HEK293 (cell line): ENCODE measurements around the gene NINL.

Experiments used
- CTCF ChIA-PET: fragments of 350-600 bp; formaldehyde crosslinking; extraction: SDS; loops from one replicate; lab custom pipeline; 2021; ENCODE audit warnings: antibody characterized with exemption; lab: Yijun Ruan, JAX
- POLR2A ChIA-PET: fragments of 300-600 bp; formaldehyde crosslinking; extraction: SDS; loops from one replicate; lab custom pipeline; 2020; ENCODE audit warnings: antibody characterized with exemption, inconsistent platforms; lab: Yijun Ruan, JAX
- H3K27ac ChIP-seq: fragments of 200-500 bp; sonication (Bioruptor generic); 2 replicates; pipeline ENCODE4 v1.5.1; 2014; ENCODE audit warnings: low read depth, low read length, control low read depth, inconsistent platforms; ENCODE audit errors: extremely low read depth
- H3K36me3 ChIP-seq, 2 experiments: fragments of 200-500 bp in 1 of 2; sonication (Bioruptor generic) in 1 of 2; 1 replicate in 1 of 2; 2 replicates in 1 of 2; pipeline ENCODE4 v1.5.1; 2014 to 2017; ENCODE audit warnings: inconsistent platforms in 2 of 2, low read length in 2 of 2; ENCODE audit not compliant: control insufficient read depth in 2 of 2, insufficient read depth in 1 of 2
- H3K4me1 ChIP-seq: fragments of 200-500 bp; sonication (Bioruptor generic); 2 replicates; pipeline ENCODE4 v1.5.1; 2014; ENCODE audit warnings: mild to moderate bottlenecking, low read length, inconsistent platforms; ENCODE audit not compliant: control insufficient read depth, insufficient read depth
- H3K4me3 ChIP-seq: 2 replicates; pipeline ENCODE4 v1.5.1; 2011; ENCODE audit warnings: low read depth, mild to moderate bottlenecking, control low read depth, low read length, moderate library complexity
- H3K9me3 ChIP-seq: fragments of 200-500 bp; sonication (Bioruptor generic); 2 replicates; pipeline ENCODE4 v1.5.1; 2014; ENCODE audit warnings: low read depth, low read length, inconsistent platforms; ENCODE audit not compliant: control insufficient read depth, insufficient read depth
- AEBP2 ChIP-seq: fragments of 450-650 bp; formaldehyde crosslinking; IDR thresholded peaks from 2 replicates; pipeline ENCODE4 v1.5.1; 2016; ENCODE audit warnings: missing biosample characterization, missing genetic modification characterization, borderline replicate concordance
- EGR2 ChIP-seq: fragments of 450-650 bp; formaldehyde crosslinking; IDR thresholded peaks from 2 replicates; pipeline ENCODE4 v1.5.1; 2016; ENCODE audit warnings: low read depth, missing biosample characterization, missing genetic modification characterization
- MEIS1 ChIP-seq: sonication (generic); formaldehyde crosslinking; IDR thresholded peaks from 2 replicates; pipeline ENCODE4 v1.8.1; 2022; ENCODE audit warnings: missing genetic modification reagents, mild to moderate bottlenecking, borderline replicate concordance
- MZF1 ChIP-seq: fragments of 450-650 bp; formaldehyde crosslinking; IDR thresholded peaks from 2 replicates; pipeline ENCODE4 v1.5.1; 2017; ENCODE audit warnings: missing biosample characterization, missing genetic modification characterization, borderline replicate concordance
- PBX3 ChIP-seq: sonication (generic); formaldehyde crosslinking; IDR thresholded peaks from 2 replicates; pipeline ENCODE4 v1.8.1; 2022; ENCODE audit warnings: mild to moderate bottlenecking, moderate library complexity, missing genetic modification reagents
- PRDM1 ChIP-seq: fragments of 450-650 bp; formaldehyde crosslinking; IDR thresholded peaks from 2 replicates; pipeline ENCODE4; 2016; ENCODE audit warnings: missing biosample characterization, missing genetic modification characterization
- ZBTB10 ChIP-seq: fragments of 450-650 bp; formaldehyde crosslinking; IDR thresholded peaks from 2 replicates; pipeline ENCODE4 v1.5.1; 2016; ENCODE audit warnings: missing biosample characterization, missing genetic modification characterization
- ZBTB6 ChIP-seq: fragments of 450-650 bp; formaldehyde crosslinking; IDR thresholded peaks from 2 replicates; pipeline ENCODE4 v1.5.1; 2017; ENCODE audit warnings: missing biosample characterization, missing genetic modification characterization
- ZFHX2 ChIP-seq: fragments of 450-650 bp; formaldehyde crosslinking; conservative IDR thresholded peaks from 2 replicates; pipeline ENCODE4 v1.5.1; 2016; ENCODE audit warnings: missing biosample characterization, missing genetic modification characterization
- ZNF10 ChIP-seq: fragments of 450-650 bp; formaldehyde crosslinking; IDR thresholded peaks from 2 replicates; pipeline ENCODE4 v1.5.1; 2017; ENCODE audit warnings: missing biosample characterization, missing genetic modification characterization
- ZNF112 ChIP-seq: fragments of 450-650 bp; formaldehyde crosslinking; IDR thresholded peaks from 2 replicates; pipeline ENCODE4 v1.5.0; 2017; ENCODE audit warnings: missing biosample characterization, missing genetic modification characterization
- ZNF133 ChIP-seq: fragments of 450-650 bp; formaldehyde crosslinking; IDR thresholded peaks from 2 replicates; pipeline ENCODE4 v1.5.1; 2016; ENCODE audit warnings: missing biosample characterization, missing genetic modification characterization
- ZNF138 ChIP-seq: fragments of 450-650 bp; formaldehyde crosslinking; IDR thresholded peaks from 2 replicates; pipeline ENCODE4 v1.5.1; 2016; ENCODE audit warnings: missing biosample characterization, missing genetic modification characterization, borderline replicate concordance
- ZNF175 ChIP-seq: fragments of 450-650 bp; formaldehyde crosslinking; IDR thresholded peaks from 2 replicates; pipeline ENCODE4 v1.5.1; 2016; ENCODE audit warnings: missing biosample characterization, missing genetic modification characterization
- ZNF324 ChIP-seq: fragments of 450-650 bp; formaldehyde crosslinking; IDR thresholded peaks from 2 replicates; pipeline ENCODE4 v1.5.1; 2016; ENCODE audit warnings: missing biosample characterization, missing genetic modification characterization
- ZNF473 ChIP-seq: fragments of 450-650 bp; formaldehyde crosslinking; IDR thresholded peaks from 2 replicates; pipeline ENCODE4 v1.5.1; 2017; ENCODE audit warnings: missing biosample characterization, missing genetic modification characterization
- ZNF777 ChIP-seq: fragments of 450-650 bp; formaldehyde crosslinking; IDR thresholded peaks from 2 replicates; pipeline ENCODE4 v1.5.1; 2017; ENCODE audit warnings: missing biosample characterization, missing genetic modification characterization, borderline replicate concordance
- ZNF791 ChIP-seq: fragments of 450-650 bp; formaldehyde crosslinking; IDR thresholded peaks from 2 replicates; pipeline ENCODE4 v1.5.1; 2016; ENCODE audit warnings: missing biosample characterization, missing genetic modification characterization
- ZSCAN18 ChIP-seq: fragments of 450-650 bp; formaldehyde crosslinking; IDR thresholded peaks from 2 replicates; pipeline ENCODE4 v1.5.1; 2016; ENCODE audit warnings: missing biosample characterization, missing genetic modification characterization
- ZSCAN23 ChIP-seq: fragments of 450-650 bp; formaldehyde crosslinking; IDR thresholded peaks from 2 replicates; pipeline ENCODE4 v1.5.1; 2016; ENCODE audit warnings: missing biosample characterization, missing genetic modification characterization

Gene NINL

GRCh38 chr20:25469558-25469957 is 115.8 kb downstream of the NINL start:
- ChIA-PET CTCF (interaction anchor here (1.3 kb wide), 1 partner anchor 9 kb away, joined by 3 read pairs; no protein-coding TSS in a partner anchor), POLR2A (no interaction called here)
- H3K4me3 ChIP-seq = no peak overlapping the region
- H3K27ac ChIP-seq = no peak overlapping the region
- TF ChIP-seq ZNF777 (tag by site-specific recombination) (no peak), ZNF791 (tag by site-specific recombination) (no peak), EGR2 (tag by site-specific recombination) (peak; percentile 78), PBX3 (CRISPR knock-in tag) (no peak), ZFHX2 (tag by site-specific recombination) (peak; percentile 59)
- peaks cover 3 to 70% of the 10 kb centered on the region in 2 experiments; a peak in 2 of 3 replicates for H3K36me3 ChIP-seq
- no peaks in the 10 kb centered on the region for H3K9me3 ChIP-seq
- H3K4me1 ChIP-seq = no peaks in the 10 kb centered on the region

GRCh38 chr20:25468126-25469075 is 116.9 kb downstream of the NINL start:
- POLR2A ChIA-PET = no interaction called here
- Histone ChIP-seq H3K36me3 (peaks cover 3 to 74% of the 10 kb centered on the region in 2 experiments; a peak in 2 of 3 replicates), H3K4me3 (no peak overlapping the region), H3K27ac (no peak overlapping the region), H3K4me1 (no peaks in the 10 kb centered on the region), H3K9me3 (no peaks in the 10 kb centered on the region)
- CTCF ChIA-PET = interaction anchor here (0.7 kb wide), 1 partner anchor 38 kb away, joined by 3 read pairs; no protein-coding TSS in a partner anchor
- TF ChIP-seq PRDM1 (tag by site-specific recombination) (peak; percentile 53), ZBTB10 (tag by site-specific recombination) (0 out of 2 replicates have a peak, but pooled peaks have one; percentile 30), ZNF10 (tag by site-specific recombination) (no peak)

GRCh38 chr20:25467441-25467840 is 117.9 kb downstream of the NINL start:
- Histone ChIP-seq H3K4me1 (no peaks in the 10 kb centered on the region), H3K27ac (no peak overlapping the region), H3K36me3 (peaks cover 3 to 75% of the 10 kb centered on the region in 2 experiments; a peak in 2 of 3 replicates)
- no peak for TF ChIP-seq ZNF112
- TF ChIP-seq MZF1 (tag by site-specific recombination) = no peak
- no peak for TF ChIP-seq AEBP2 (tag by site-specific recombination)
- TF ChIP-seq ZNF138 (tag by site-specific recombination) = no peak
- TF ChIP-seq ZSCAN23 (tag by site-specific recombination) = no peak
- TF ChIP-seq ZNF175 (tag by site-specific recombination) = no peak
- no peak for TF ChIP-seq MEIS1
- TF ChIP-seq ZNF473 (tag by site-specific recombination) = no peak
- no peak for TF ChIP-seq ZNF133 (tag by site-specific recombination)
- no peak for TF ChIP-seq ZSCAN18
- no peak for TF ChIP-seq ZBTB6 (tag by site-specific recombination)
- TF ChIP-seq ZNF324 (tag by site-specific recombination) = no peak
- TF ChIP-seq, all 188 proteins: peak for 0
- POLR2A ChIA-PET = no interaction called here
- CTCF ChIA-PET = interaction anchor here (0.7 kb wide), 1 partner anchor 39 kb away, joined by 3 read pairs; no protein-coding TSS in a partner anchor
- no peak overlapping the region for H3K4me3 ChIP-seq
- no peaks in the 10 kb centered on the region for H3K9me3 ChIP-seq
